Activated CD4-positive, alpha-beta T cell treated with anti-CD3 and anti-CD28 coated beads for 36 hours (primary cell): ENCODE results near the gene PRDM15. TPM values are rescaled to one million over a fixed set of nuclear protein-coding genes. Genes with fewer than 3 reads are reported as not detected.
A peak's percentile ranks its signal among the peaks of the same experiment; 100 is the strongest.

Experiments
- ATAC-seq: fragments of 200-7000 bp; cut with Tn5 transposase; one replicate; pipeline ENCODE4 v1.10.0; 2021; ENCODE audit warnings: mild to moderate bottlenecking, moderate library complexity
- CTCF ChIA-PET: fragments of 350-600 bp; sonication (Branson Sonifier 250); formaldehyde crosslinking; loops from one replicate; lab custom pipeline; 2021; ENCODE audit warnings: antibody characterized with exemption; lab: Charles Lee
- POLR2A ChIA-PET: fragments of 350-600 bp; sonication (Branson Sonifier 250); formaldehyde crosslinking; loops from one replicate; lab custom pipeline; 2021; ENCODE audit warnings: antibody characterized with exemption, inconsistent platforms; lab: Charles Lee
- DNase-seq: peaks from one replicate; pipeline ENCODE4 v3.0.0-alpha.2; 2020
- H3K27ac Mint-ChIP-seq: one replicate; pipeline ENCODE4 v1.8.0; 2021; ENCODE audit warnings: mixed read lengths
- H3K27me3 Mint-ChIP-seq: one replicate; pipeline ENCODE4 v1.8.0; 2021; ENCODE audit warnings: mixed read lengths
- H3K36me3 Mint-ChIP-seq: one replicate; pipeline ENCODE4 v1.8.0; 2021; ENCODE audit warnings: low read depth, mixed read lengths
- H3K4me1 Mint-ChIP-seq: one replicate; pipeline ENCODE4 v1.8.0; 2021; ENCODE audit warnings: mixed read lengths
- H3K4me3 Mint-ChIP-seq: one replicate; pipeline ENCODE4 v1.8.0; 2021; ENCODE audit warnings: mild to moderate bottlenecking, moderate library complexity, mixed read lengths
- H3K9me3 Mint-ChIP-seq: one replicate; pipeline ENCODE4 v1.8.0; 2021; ENCODE audit warnings: low read depth, mixed read lengths
- intact Hi-C, 2 experiments: fragments of 100-400 bp; cut with DNase I in 1 of 2; cut with micrococcal nuclease in 1 of 2; formaldehyde crosslinking; loops; one replicate each; pipeline versions ENCODE4 v1.14.2 to v1.15.1; 2022 to 2024; cut with DNase I, micrococcal nuclease
- total RNA-seq, 2 experiments: library from RNA; stranded (reverse); gene quantifications; one replicate each; pipeline ENCODE4 v1.2.3, GENCODE V29; 2021

PRDM15 gene
- total RNA-seq, 2 experiments from 2014 or later = 11.8 to 13.0 TPM

- intact Hi-C loops = no loop called here
- Mint-ChIP-seq H3K36me3 (no peaks in the 10 kb centered on the region), H3K27ac (no peak overlapping the region), H3K27me3 (peaks cover 43% of the 10 kb centered on the region), H3K9me3 (no peaks in the 10 kb centered on the region), H3K4me1 (peaks cover 12% of the 10 kb centered on the region), H3K4me3 (no peak overlapping the region)
- DNase-seq (peak; percentile 48), ATAC-seq (peak; percentile 79)
- ChIA-PET CTCF (no interaction called here), POLR2A (no interaction called here)
These were observed 95.5 kb downstream of the PRDM15 start for GRCh38 chr21:41783476-41784180.

- no peaks in the 10 kb centered on the region for H3K9me3 Mint-ChIP-seq
- intact Hi-C loops = no loop called here
- peaks cover 16% of the 10 kb centered on the region for H3K4me1 Mint-ChIP-seq
- no peak overlapping the region for H3K27ac Mint-ChIP-seq
- ATAC-seq (no peak), DNase-seq (no peak)
- POLR2A ChIA-PET = no interaction called here
- H3K4me3 Mint-ChIP-seq = no peak overlapping the region
- CTCF ChIA-PET = interaction anchor here (0.6 kb wide), 1 partner anchor 58 kb away, joined by 3 read pairs; no protein-coding TSS in a partner anchor
- H3K27me3 Mint-ChIP-seq = peaks cover 49% of the 10 kb centered on the region
- no peaks in the 10 kb centered on the region for H3K36me3 Mint-ChIP-seq
These were observed 98.1 kb downstream of the PRDM15 start for GRCh38 chr21:41781050-41781410.

- Mint-ChIP-seq H3K4me1 (peaks cover 16% of the 10 kb centered on the region), H3K27me3 (peaks cover 54% of the 10 kb centered on the region), H3K9me3 (no peaks in the 10 kb centered on the region), H3K36me3 (no peaks in the 10 kb centered on the region), H3K27ac (no peak overlapping the region), H3K4me3 (no peak overlapping the region)
- intact Hi-C loops = no loop called here
- CTCF ChIA-PET = interaction anchor here (0.6 kb wide), 1 partner anchor 59 kb away, joined by 3 read pairs; no protein-coding TSS in a partner anchor
- no peak for DNase-seq
- POLR2A ChIA-PET = no interaction called here
- no peak for ATAC-seq
These were observed 98.7 kb downstream of the PRDM15 start for GRCh38 chr21:41780337-41781049.

GRCh38 chr21:41779659-41780058 lies 99.5 kb downstream of the PRDM15 start:
- Mint-ChIP-seq H3K36me3 (no peaks in the 10 kb centered on the region), H3K27ac (no peak overlapping the region), H3K4me3 (no peak overlapping the region), H3K9me3 (no peaks in the 10 kb centered on the region), H3K27me3 (peaks cover 59% of the 10 kb centered on the region), H3K4me1 (peaks cover 16% of the 10 kb centered on the region)
- ChIA-PET CTCF (no interaction called here), POLR2A (no interaction called here)
- ATAC-seq = no peak
- intact Hi-C loops = loop anchor here in 1 of 2 experiments (10.0 kb wide), 1 partner anchor 495 kb away; no protein-coding TSS in a partner anchor
- no peak for DNase-seq

- CTCF ChIA-PET = interaction anchor here (0.7 to 1.8 kb wide), 5 partner anchors 8 to 496 kb away, joined by 3 to 7 read pairs (median 3); no protein-coding TSS in a partner anchor
- intact Hi-C loops = loop anchor here (1.0 to 10.0 kb wide), 3 partner anchors 166 to 494 kb away; no protein-coding TSS in a partner anchor
- H3K9me3 Mint-ChIP-seq = no peaks in the 10 kb centered on the region
These were observed 100.1 kb downstream of the PRDM15 start for GRCh38 chr21:41778930-41779600.

GRCh38 chr21:41777951-41778815 lies 101.0 kb downstream of the PRDM15 start:
- ChIA-PET CTCF (interaction anchor here (0.7 to 1.8 kb wide), 6 partner anchors 8 to 495 kb away, joined by 3 to 7 read pairs (median 4); no protein-coding TSS in a partner anchor), POLR2A (no interaction called here)
- H3K4me3 Mint-ChIP-seq = no peak overlapping the region
- peak; percentile 63 for DNase-seq
- H3K27me3 Mint-ChIP-seq = peaks cover 56% of the 10 kb centered on the region
- intact Hi-C loops = loop anchor here (1.0 to 10.0 kb wide), 3 partner anchors 165 to 493 kb away; no protein-coding TSS in a partner anchor
- H3K9me3 Mint-ChIP-seq = no peaks in the 10 kb centered on the region
- no peak overlapping the region for H3K27ac Mint-ChIP-seq
- no peaks in the 10 kb centered on the region for H3K36me3 Mint-ChIP-seq
- ATAC-seq = no peak
- H3K4me1 Mint-ChIP-seq = peaks cover 6% of the 10 kb centered on the region

More at GRCh38 chr21:41778930-41779600, 100.1 kb downstream of the PRDM15 start:
- ATAC-seq (peak; percentile 30), DNase-seq (no peak)
- POLR2A ChIA-PET = no interaction called here
- H3K4me3 Mint-ChIP-seq = no peak overlapping the region
- no peaks in the 10 kb centered on the region for H3K36me3 Mint-ChIP-seq
- no peak overlapping the region for H3K27ac Mint-ChIP-seq
- peaks cover 60% of the 10 kb centered on the region for H3K27me3 Mint-ChIP-seq
- H3K4me1 Mint-ChIP-seq = peaks cover 14% of the 10 kb centered on the region

GRCh38 chr21:41776778-41777177 lies 102.4 kb downstream of the PRDM15 start:
- ChIA-PET CTCF (interaction anchor here (0.6 to 1.5 kb wide), 5 partner anchors 8 to 331 kb away, joined by 3 to 5 read pairs (median 4); no protein-coding TSS in a partner anchor), POLR2A (interaction anchor here (0.8 kb wide), 1 partner anchor 35 kb away, joined by 6 read pairs; no protein-coding TSS in a partner anchor)
- intact Hi-C loops = loop anchor here in 1 of 2 experiments (10.0 kb wide), 1 partner anchor 492 kb away; no protein-coding TSS in a partner anchor
- H3K27ac Mint-ChIP-seq = no peak overlapping the region
- H3K4me1 Mint-ChIP-seq = peaks cover 6% of the 10 kb centered on the region
- H3K9me3 Mint-ChIP-seq = no peaks in the 10 kb centered on the region
- no peak for DNase-seq
- no peaks in the 10 kb centered on the region for H3K36me3 Mint-ChIP-seq
- H3K4me3 Mint-ChIP-seq = no peak overlapping the region
- ATAC-seq = no peak
- peaks cover 61% of the 10 kb centered on the region for H3K27me3 Mint-ChIP-seq

- ATAC-seq (no peak), DNase-seq (no peak)
- peaks cover 6% of the 10 kb centered on the region for H3K4me1 Mint-ChIP-seq
- peaks cover 53% of the 10 kb centered on the region for H3K27me3 Mint-ChIP-seq
- no peaks in the 10 kb centered on the region for H3K9me3 Mint-ChIP-seq
- intact Hi-C loops = loop anchor here in 1 of 2 experiments (10.0 kb wide), 1 partner anchor 490 kb away; no protein-coding TSS in a partner anchor
- no peak overlapping the region for H3K4me3 Mint-ChIP-seq
- H3K27ac Mint-ChIP-seq = no peak overlapping the region
- no peaks in the 10 kb centered on the region for H3K36me3 Mint-ChIP-seq
- CTCF ChIA-PET = interaction anchor here (0.5 to 0.6 kb wide), 2 partner anchors 42 to 153 kb away, joined by 3 read pairs; no protein-coding TSS in a partner anchor
- POLR2A ChIA-PET = no interaction called here
These were observed 104.0 kb downstream of the PRDM15 start for GRCh38 chr21:41775149-41775472.

- H3K9me3 Mint-ChIP-seq = no peaks in the 10 kb centered on the region
These were observed 104.5 kb downstream of the PRDM15 start for GRCh38 chr21:41774467-41775148.

More at GRCh38 chr21:41774467-41775148, 104.5 kb downstream of the PRDM15 start:
- H3K4me1 Mint-ChIP-seq = peaks cover 6% of the 10 kb centered on the region
- no peak for DNase-seq
- intact Hi-C loops = loop anchor here in 1 of 2 experiments (10.0 kb wide), 1 partner anchor 490 kb away; no protein-coding TSS in a partner anchor
- no peak overlapping the region for H3K4me3 Mint-ChIP-seq
- H3K27ac Mint-ChIP-seq = no peak overlapping the region
- ChIA-PET POLR2A (no interaction called here), CTCF (no interaction called here)
- H3K27me3 Mint-ChIP-seq = peaks cover 56% of the 10 kb centered on the region
- no peaks in the 10 kb centered on the region for H3K36me3 Mint-ChIP-seq
- no peak for ATAC-seq
